Motor neuron (in vitro differentiated cells): ENCODE data around the gene AADAT. TPM values are rescaled to one million over a fixed set of nuclear protein-coding genes. Genes with fewer than 3 reads are reported as not detected.
A peak's percentile ranks its signal among the peaks of the same experiment; 100 is the strongest.

Experiments used
- ATAC-seq, 8 experiments: fragments of 200-7000 bp; cut with Tn5 transposase; replicated peaks in 6 of 8; 2 replicates each; pipeline ENCODE4 v1.8.0; 2021; ENCODE audit warnings: mild to moderate bottlenecking in 8 of 8, moderate library complexity in 8 of 8
- H3K27ac ChIP-seq, 2 donors: fragments of 250-450 bp; sonication (Bioruptor Pico); 2 replicates each; pipeline ENCODE4 v1.9.0; 2021; ENCODE audit warnings: antibody characterized with exemption in 2 of 2, mild to moderate bottlenecking in 2 of 2, moderate library complexity in 1 of 2
- H3K4me1 ChIP-seq, 2 donors: fragments of 250-450 bp; sonication (Bioruptor Pico); replicated peaks in 1 of 2; 2 replicates each; pipeline ENCODE4 v1.6.1; 2021; ENCODE audit warnings: antibody characterized with exemption in 2 of 2, mild to moderate bottlenecking in 2 of 2, moderate library complexity in 1 of 2
- H3K4me3 ChIP-seq, 5 donors: fragments of 250-450 bp; sonication (Bioruptor Pico); 2 replicates each; pipeline ENCODE4 v1.9.0; 2021; ENCODE audit warnings: antibody characterized with exemption in 5 of 5, mild to moderate bottlenecking in 5 of 5, moderate library complexity in 4 of 5
- WGBS, 10 experiments: fragments of 450-650 bp; shearing (Covaris generic); methylation state at CpG; one replicate each; pipeline ENCODE4 v1.0.0; 2022; 5-methylcytosine and 5-hydroxymethylcytosine counted together
- in situ Hi-C, 9 experiments: fragments of 400-800 bp; cut with MboI; loops; one replicate each; pipeline ENCODE4 v1.15.0; 2021; ENCODE audit warnings: low sequenced_read_pairs in 9 of 9, low pct_unique_long_range_greater_than_20kb in 2 of 9; ENCODE audit not compliant: unreplicated experiment in 9 of 9
- total RNA-seq, 8 experiments: library from RNA; unstranded; fragments of 300-600 nt; gene quantifications; 2 replicates each; pipeline versions ENCODE4 v1.2.3 to v1.2.4, GENCODE V29; 2022

The AADAT gene
- total RNA-seq, 8 experiments from 2014 or later = 4.6 to 25.3 (median 12.1) TPM

DNA sequence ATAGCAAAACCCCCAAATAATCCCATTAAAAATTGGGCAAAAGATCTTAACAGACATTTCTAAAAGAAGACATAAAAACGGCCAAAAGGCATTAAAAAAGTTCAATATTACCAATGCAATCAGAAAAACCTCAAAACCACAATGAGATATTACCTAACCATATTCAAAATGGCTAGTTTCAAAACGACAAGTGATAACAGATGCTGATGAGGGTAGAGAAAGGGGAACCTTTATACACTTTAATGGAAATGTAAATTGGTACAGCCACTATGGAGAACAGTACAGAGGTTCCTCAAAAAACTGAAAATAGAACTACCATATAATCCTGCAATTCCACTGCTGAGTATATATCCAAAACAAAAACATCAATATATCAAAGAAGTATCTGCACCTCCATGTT lies 6.2 kb downstream of the AADAT start:
- in situ Hi-C loops = loop anchor here in 1 of 9 experiments (25.0 kb wide), 1 partner anchor 446 kb away; no protein-coding TSS in a partner anchor

DNA sequence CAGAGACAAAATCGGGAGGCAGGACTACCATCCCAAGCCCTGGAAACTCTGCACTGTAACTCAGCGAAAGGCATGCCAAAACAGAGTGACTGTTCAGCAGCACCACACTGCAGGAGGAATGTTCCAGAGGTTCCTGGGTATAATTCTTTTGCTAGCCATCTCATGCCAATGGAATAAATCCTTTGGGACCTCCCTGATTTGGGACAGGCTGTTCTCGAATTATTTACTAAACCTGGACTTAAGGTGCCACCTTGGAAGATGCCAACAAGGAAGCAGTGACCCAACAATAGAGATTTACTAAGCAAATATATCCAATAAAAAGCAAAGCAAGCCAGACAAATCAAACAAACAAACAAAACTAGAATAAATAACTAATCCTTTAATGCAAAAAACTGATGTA lies 9.3 kb downstream of the AADAT start:
- in situ Hi-C loops = loop anchor here in 1 of 9 experiments (25.0 kb wide), 1 partner anchor 443 kb away; no protein-coding TSS in a partner anchor
- ATAC-seq = no peak
- no peak overlapping the region for H3K27ac ChIP-seq
- H3K4me1 ChIP-seq = no peaks in the 10 kb centered on the region
- WGBS, 10 experiments = 38 to 100% (median 100%) methylated on average over 1 to 2 of the region's 3 CpGs; no CpG with 5 or more reads in 2 of the 10 experiments
- H3K4me3 ChIP-seq = no peak overlapping the region

More for the DNA sequence above, 6.2 kb downstream of the AADAT start:
- 13 to 100% (median 76%) methylated on average over 1 to 2 of the region's 2 CpGs for WGBS, 10 experiments
- Histone ChIP-seq H3K4me1 (peaks cover 2 to 8% of the 10 kb centered on the region in 2 donors), H3K27ac (no peak overlapping the region), H3K4me3 (no peak overlapping the region)
- no peak for ATAC-seq

- in situ Hi-C loops = loop anchor here in 1 of 9 experiments (25.0 kb wide), 1 partner anchor 443 kb away; no protein-coding TSS in a partner anchor
- ATAC-seq = no peak
Measured at GRCh38 chr4:170079981-170080380, 9.8 kb downstream of the AADAT start.

GRCh38 chr4:170071196-170071595 lies 18.6 kb downstream of the AADAT start:
- no peak for ATAC-seq
- Histone ChIP-seq H3K27ac (no peak overlapping the region), H3K4me1 (no peaks in the 10 kb centered on the region), H3K4me3 (no peak overlapping the region)
- in situ Hi-C loops = loop anchor here in 1 of 9 experiments (25.0 kb wide), 1 partner anchor 459 kb away; the partner anchor contains the start of genes CLCN3 and NEK1
- 80 to 100% (median 95%) methylated on average over 1 to 5 of the region's 6 CpGs; no CpG with 5 or more reads in 2 of the 10 experiments for WGBS, 10 experiments

More at GRCh38 chr4:170079981-170080380, 9.8 kb downstream of the AADAT start:
- WGBS, 10 experiments = 60 to 100% (median 90%) methylated on average over 1 to 2 of the region's 2 CpGs; no CpG with 5 or more reads in 6 of the 10 experiments
- Histone ChIP-seq H3K4me1 (no peaks in the 10 kb centered on the region), H3K27ac (no peak overlapping the region), H3K4me3 (no peak overlapping the region)

GRCh38 chr4:170068438-170069128 lies 21.2 kb downstream of the AADAT start:
- in situ Hi-C loops = loop anchor here in 1 of 9 experiments (25.0 kb wide), 1 partner anchor 456 kb away; the partner anchor contains the start of genes CLCN3 and NEK1
- Histone ChIP-seq H3K27ac (no peak overlapping the region), H3K4me1 (no peaks in the 10 kb centered on the region), H3K4me3 (no peak overlapping the region)
- no peak for ATAC-seq
- 83 to 97% (median 92%) methylated on average over 1 to 8 of the region's 8 CpGs for WGBS, 10 experiments

DNA sequence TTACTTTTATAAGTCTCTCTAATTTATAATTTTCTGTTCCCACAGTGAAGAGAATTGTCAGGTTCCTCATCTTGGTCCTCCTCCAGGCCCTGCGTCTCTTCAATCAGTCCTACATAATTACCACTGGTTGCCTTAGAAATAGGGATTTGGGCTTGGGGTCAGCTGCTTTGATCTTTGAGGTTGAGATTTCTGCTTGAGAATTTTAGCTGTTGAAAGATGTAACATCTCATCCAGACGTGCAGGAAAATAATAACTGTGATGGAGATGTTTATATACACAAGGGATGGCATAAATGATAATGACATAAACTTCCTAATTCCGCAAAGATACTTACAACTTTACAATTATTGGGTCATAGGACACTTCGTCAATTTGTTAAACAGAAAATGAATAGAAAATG lies 30.3 kb downstream of the AADAT start:
- in situ Hi-C loops = loop anchor here in 1 of 9 experiments (25.0 kb wide), 1 partner anchor 447 kb away; the partner anchor contains the start of genes CLCN3 and NEK1
- WGBS, 10 experiments = 73 to 100% (median 100%) methylated on average over 1 to 3 of the region's 4 CpGs; no CpG with 5 or more reads in 1 of the 10 experiments
- ATAC-seq = no peak
- Histone ChIP-seq H3K4me3 (no peak overlapping the region), H3K4me1 (no peaks in the 10 kb centered on the region), H3K27ac (no peak overlapping the region)

- Histone ChIP-seq H3K4me3 (no peak overlapping the region), H3K4me1 (no peaks in the 10 kb centered on the region), H3K27ac (no peak overlapping the region)
- in situ Hi-C loops = loop anchor here in 1 of 9 experiments (25.0 kb wide), 1 partner anchor 447 kb away; the partner anchor contains the start of genes CLCN3 and NEK1
- ATAC-seq = peak in 4 of 8 experiments; percentile 55 to 96 (median 77)
- 0 to 100% (median 65%) methylated on average over 1 to 2 of the region's 2 CpGs; no CpG with 5 or more reads in 3 of the 10 experiments for WGBS, 10 experiments
Measured at GRCh38 chr4:170058826-170059225, 30.9 kb downstream of the AADAT start.

- in situ Hi-C loops = loop anchor here in 1 of 9 experiments (25.0 kb wide), 1 partner anchor 446 kb away; the partner anchor contains the start of genes CLCN3 and NEK1
- Histone ChIP-seq H3K4me3 (no peak overlapping the region), H3K27ac (no peak overlapping the region), H3K4me1 (no peaks in the 10 kb centered on the region)
- WGBS, 10 experiments = 20 to 100% (median 93%) methylated on average over 1 to 4 of the region's 4 CpGs; no CpG with 5 or more reads in 2 of the 10 experiments
- ATAC-seq = no peak
Measured at GRCh38 chr4:170057866-170058265, 31.9 kb downstream of the AADAT start.

GRCh38 chr4:170052919-170053318 lies 36.8 kb downstream of the AADAT start:
- no peaks in the 10 kb centered on the region for H3K4me1 ChIP-seq
- no peak overlapping the region for H3K4me3 ChIP-seq
- no peak overlapping the region for H3K27ac ChIP-seq
- WGBS, 10 experiments = 53 to 100% (median 94%) methylated on average over 2 to 5 of the region's 5 CpGs; no CpG with 5 or more reads in 5 of the 10 experiments
- no peak for ATAC-seq
- in situ Hi-C loops = loop anchor here in 1 of 9 experiments (25.0 kb wide), 1 partner anchor 441 kb away; the partner anchor contains the start of genes CLCN3 and NEK1

- 33 to 100% (median 83%) methylated on average over 1 to 2 of the region's 2 CpGs; no CpG with 5 or more reads in 3 of the 10 experiments for WGBS, 10 experiments
- H3K4me3 ChIP-seq = no peak overlapping the region
- no peak for ATAC-seq
- no peaks in the 10 kb centered on the region for H3K4me1 ChIP-seq
- in situ Hi-C loops = loop anchor here in 1 of 9 experiments (25.0 kb wide), 1 partner anchor 439 kb away; the partner anchor contains the start of genes CLCN3 and NEK1
- H3K27ac ChIP-seq = no peak overlapping the region
Measured at GRCh38 chr4:170051402-170051801, 38.4 kb downstream of the AADAT start.

DNA sequence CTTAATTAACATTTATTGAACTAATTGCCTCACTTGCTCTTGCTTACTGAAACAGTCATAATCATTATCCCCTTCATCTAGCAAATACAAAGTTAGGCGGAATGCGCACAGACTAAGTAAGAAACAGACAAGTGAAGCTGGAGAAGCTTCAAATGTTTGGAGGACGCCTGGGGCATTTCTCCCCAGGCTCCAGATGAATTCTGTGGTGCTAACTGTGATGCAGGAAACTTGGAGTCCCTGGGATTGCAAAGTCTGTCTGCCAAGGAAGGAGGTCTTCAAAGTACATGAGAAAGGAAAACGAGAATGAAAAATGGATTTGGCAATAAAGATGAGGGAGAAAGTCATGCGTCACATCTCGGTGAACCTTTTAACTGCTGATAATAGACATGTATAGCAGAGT lies 40.0 kb downstream of the AADAT start:
- ATAC-seq = no peak
- 46 to 100% (median 84%) methylated on average over 1 to 6 of the region's 6 CpGs for WGBS, 10 experiments
- no peak overlapping the region for H3K27ac ChIP-seq

DNA sequence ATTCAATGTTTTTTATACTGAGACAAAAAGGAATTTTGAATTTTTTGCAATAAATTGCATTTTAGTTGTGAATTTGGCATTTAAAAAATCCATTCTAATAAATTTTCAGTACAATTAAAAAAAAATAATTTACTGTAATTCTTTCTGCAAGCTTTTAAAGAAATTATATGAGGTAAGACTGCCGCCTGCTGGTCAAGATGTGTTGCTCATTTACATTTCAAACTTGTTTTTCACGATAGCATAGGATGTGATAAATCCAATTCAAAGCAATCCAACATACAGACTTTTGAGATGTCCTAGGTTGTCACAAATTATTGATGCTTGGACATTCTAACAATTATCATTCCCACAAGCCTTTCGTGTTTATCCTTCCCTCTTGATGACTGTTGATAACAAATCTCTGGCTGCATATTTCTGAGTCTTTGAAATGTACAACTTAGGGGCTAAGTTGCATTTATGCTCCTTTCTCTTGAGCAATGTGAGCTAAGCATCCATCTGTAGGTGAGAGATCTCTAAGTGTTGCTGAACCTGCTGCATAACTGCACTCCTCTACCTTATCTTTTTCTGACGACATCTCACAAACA lies 41.9 kb downstream of the AADAT start:
- in situ Hi-C loops = loop anchor here in 7 of 9 experiments (10.0 to 25.0 kb wide), 3 partner anchors 236 to 436 kb away; partner anchors contain the start of genes CLCN3 (in 1 of the 7) and NEK1 (in 1 of the 7)
- Histone ChIP-seq H3K4me3 (no peak overlapping the region), H3K4me1 (no peaks in the 10 kb centered on the region), H3K27ac (no peak overlapping the region)
- ATAC-seq = no peak
- WGBS, 10 experiments = 0 to 52% (median 31%) methylated on average over 2 to 4 of the region's 4 CpGs

More for the DNA sequence above, 40.0 kb downstream of the AADAT start:
- no peaks in the 10 kb centered on the region for H3K4me1 ChIP-seq
- no peak overlapping the region for H3K4me3 ChIP-seq
- in situ Hi-C loops = loop anchor here in 7 of 9 experiments (10.0 to 25.0 kb wide), 3 partner anchors 237 to 437 kb away; partner anchors contain the start of genes CLCN3 (in 2 of the 7) and NEK1 (in 2 of the 7)
